T-cell (primary cell): ENCODE measurements around the gene SLC35B1. TPM values are rescaled to one million over a fixed set of nuclear protein-coding genes. Genes with fewer than 3 reads are reported as not detected.
"Not testable (repeated sequence)": the region's sequence is repeated elsewhere in the genome, so short reads cannot be mapped to it uniquely, and the experiment has no call there.

ENCODE experiments used
- ATAC-seq, 4 experiments: fragments of 200-7000 bp in 3 of 4; fragments of 150-1000 bp in 1 of 4; cut with Tn5 transposase; replicated peaks in 1 of 4; 1 replicate in 3 of 4; 2 replicates in 1 of 4; pipeline ENCODE4 v1.10.0; 2021; ENCODE audit warnings: moderate library complexity in 3 of 4, mild to moderate bottlenecking in 2 of 4, moderate number of reproducible peaks in 1 of 4
- CTCF ChIA-PET, 2 donors: fragments of 300-600 bp; sonication (Branson Sonifier 250); formaldehyde crosslinking; loops; one replicate each; lab custom pipeline; 2022; ENCODE audit warnings: antibody characterized with exemption in 2 of 2; lab: Charles Lee
- POLR2A ChIA-PET, 2 donors: fragments of 300-600 bp; sonication (Branson Sonifier 250); formaldehyde crosslinking; loops; one replicate each; lab custom pipeline; 2022; ENCODE audit warnings: antibody characterized with exemption in 2 of 2; lab: Charles Lee
- DNase-seq, 35 experiments: peaks; one replicate each; pipeline versions ENCODE4 v3.0.0 to v3.0.0-alpha.2; 2013 to 2023
- H3K27ac ChIP-seq: one replicate; pipeline ENCODE4 v1.5.1; 2013; ENCODE audit warnings: low read length
- H3K27me3 ChIP-seq, 2 experiments: replicated peaks in 1 of 2; 1 replicate in 1 of 2; 2 replicates in 1 of 2; pipeline versions ENCODE4 v1.6.1 to v1.7.0; 2013; ENCODE audit warnings: low read length in 1 of 2, mixed read lengths in 1 of 2; ENCODE audit not compliant: control insufficient read depth in 2 of 2, insufficient read depth in 2 of 2; ENCODE audit errors: extremely low read depth in 1 of 2
- H3K36me3 ChIP-seq, 2 donors: 1 replicate in 1 of 2; 2 replicates in 1 of 2; pipeline versions ENCODE4 v1.6.1 to v1.7.0; 2013; ENCODE audit warnings: low read length in 1 of 2; ENCODE audit not compliant: control insufficient read depth in 2 of 2, insufficient read depth in 1 of 2; ENCODE audit errors: extremely low read depth in 1 of 2
- H3K4me1 ChIP-seq, 2 experiments: 1 replicate in 1 of 2; 2 replicates in 1 of 2; pipeline versions ENCODE4 v1.6.1 to v1.7.0; 2013; ENCODE audit warnings: low read length in 2 of 2, mixed read lengths in 1 of 2; ENCODE audit not compliant: insufficient read depth in 2 of 2, control insufficient read depth in 1 of 2; ENCODE audit errors: extremely low read depth in 1 of 2
- H3K4me3 ChIP-seq, 2 donors: 1 replicate in 1 of 2; 2 replicates in 1 of 2; pipeline versions ENCODE4 v1.5.1 to v1.7.0; 2013; ENCODE audit warnings: mild to moderate bottlenecking in 2 of 2, low read length in 1 of 2, moderate library complexity in 1 of 2; ENCODE audit not compliant: control insufficient read depth in 1 of 2; ENCODE audit errors: extremely low read depth in 1 of 2
- H3K9me3 ChIP-seq: 2 replicates; pipeline ENCODE4 v1.7.0; 2013
- H3K27ac Mint-ChIP-seq, 2 donors: one replicate each; pipeline ENCODE4 v1.8.0; 2020 to 2021; ENCODE audit warnings: mild to moderate bottlenecking in 2 of 2, mixed read lengths in 2 of 2
- H3K27me3 Mint-ChIP-seq, 2 donors: one replicate each; pipeline ENCODE4 v1.8.0; 2021 to 2022; ENCODE audit warnings: mixed read lengths in 2 of 2
- H3K36me3 Mint-ChIP-seq: one replicate; pipeline ENCODE4 v1.8.0; 2021; ENCODE audit warnings: mixed read lengths
- H3K4me1 Mint-ChIP-seq, 3 donors: one replicate each; pipeline ENCODE4 v1.8.0; 2020 to 2022; ENCODE audit warnings: mixed read lengths in 3 of 3, mild to moderate bottlenecking in 1 of 3
- H3K4me3 Mint-ChIP-seq, 3 donors: one replicate each; pipeline ENCODE4 v1.8.0; 2020 to 2022; ENCODE audit warnings: mild to moderate bottlenecking in 3 of 3, mixed read lengths in 3 of 3, moderate library complexity in 3 of 3
- H3K9me3 Mint-ChIP-seq, 3 donors: one replicate each; pipeline ENCODE4 v1.8.0; 2020 to 2022; ENCODE audit warnings: mixed read lengths in 3 of 3
- WGBS: methylation state at CpG from one replicate; pipeline ENCODE4 v1.1.5; 2013; ENCODE audit warnings: missing lambda C conversion rate; ENCODE audit not compliant: insufficient coverage; 5-methylcytosine and 5-hydroxymethylcytosine counted together
- total RNA-seq, 35 experiments: library from RNA in 6 of 35; stranded (reverse) in 6 of 35; fragments of 120-200 nt in 1 of 35; gene quantifications; one replicate each; pipeline versions ENCODE4 v1.2.1 to v1.2.4 and lab custom pipeline; 2013 to 2026

The SLC35B1 gene
- total RNA-seq, 5 donors from 2014 or later (not counting 1 experiment from before 2014, with no cell fraction given): 40.5 to 57.1 (median 42.8) TPM

- Histone ChIP-seq H3K36me3 (peaks cover 24 to 87% of the 10 kb centered on the region in 2 donors), H3K27me3 (no peaks in the 10 kb centered on the region), H3K27ac (no peak overlapping the region), H3K9me3 (no peaks in the 10 kb centered on the region), H3K4me1 (peaks cover 0 to 53% of the 10 kb centered on the region in 2 experiments), H3K4me3 (no peak overlapping the region)
- DNase-seq: no peak
- Mint-ChIP-seq H3K9me3 (no peaks in the 10 kb centered on the region), H3K36me3 (peaks cover 45% of the 10 kb centered on the region), H3K27me3 (no peaks in the 10 kb centered on the region), H3K27ac (peak overlapping the region; percentile 5 to 58), H3K4me1 (peaks cover 31 to 65% (median 62%) of the 10 kb centered on the region in 3 donors), H3K4me3 (no peak overlapping the region)
- ChIA-PET CTCF (interaction anchor here in 1 of 2 donors (0.6 kb wide), 1 partner anchor 61 kb away, joined by 6 read pairs; no protein-coding TSS in a partner anchor), POLR2A (no interaction called here)
- no peak for ATAC-seq
- WGBS: 94% methylated on average over 5 of the region's 7 CpGs
Measured at GRCh38 chr17:49725452-49726130, 17.8 kb upstream of the SLC35B1 start.

DNA sequence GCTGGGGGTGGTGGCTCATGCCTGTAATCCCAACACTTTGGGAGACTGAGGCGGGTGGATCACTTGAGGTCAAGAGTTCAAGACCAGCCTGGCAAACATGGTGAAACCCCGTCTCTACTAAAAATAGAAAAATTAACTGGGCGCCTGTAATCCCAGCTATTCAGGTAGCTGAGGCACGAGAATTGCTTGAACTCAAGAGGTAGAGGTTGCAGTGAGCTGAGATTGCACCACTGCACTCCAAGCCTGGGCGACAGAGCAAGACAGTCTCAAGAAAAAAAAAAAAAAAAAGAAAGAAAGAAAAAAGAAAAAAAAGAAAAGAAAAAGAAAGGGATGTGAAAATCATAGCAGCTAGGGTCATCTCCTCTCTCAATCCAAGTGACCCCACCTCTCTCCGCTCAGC lies 16.8 kb upstream of the SLC35B1 start:
- H3K9me3 ChIP-seq, ATAC-seq, H3K27me3 Mint-ChIP-seq, POLR2A ChIA-PET, H3K4me3 ChIP-seq, H3K9me3 Mint-ChIP-seq, DNase-seq, H3K27me3 ChIP-seq, H3K4me3 Mint-ChIP-seq: not testable (repeated sequence)
- Mint-ChIP-seq H3K36me3 (peaks cover 51% of the 10 kb centered on the region), H3K27ac (peak overlapping the region; percentile 72 to 77), H3K4me1 (peaks cover 31 to 55% (median 52%) of the 10 kb centered on the region in 3 donors)
- 91% methylated on average over 3 of the region's 6 CpGs for WGBS
- Histone ChIP-seq H3K27ac (peak overlapping the region; percentile 24), H3K4me1 (peaks cover 0 to 43% of the 10 kb centered on the region in 2 experiments), H3K36me3 (peaks cover 24 to 87% of the 10 kb centered on the region in 2 donors)
- CTCF ChIA-PET: interaction anchor here in 1 of 2 donors (0.7 to 1.4 kb wide), 2 partner anchors 40 to 153 kb away, joined by 4 to 6 read pairs; partner anchors contain the start of gene FAM117A

DNA sequence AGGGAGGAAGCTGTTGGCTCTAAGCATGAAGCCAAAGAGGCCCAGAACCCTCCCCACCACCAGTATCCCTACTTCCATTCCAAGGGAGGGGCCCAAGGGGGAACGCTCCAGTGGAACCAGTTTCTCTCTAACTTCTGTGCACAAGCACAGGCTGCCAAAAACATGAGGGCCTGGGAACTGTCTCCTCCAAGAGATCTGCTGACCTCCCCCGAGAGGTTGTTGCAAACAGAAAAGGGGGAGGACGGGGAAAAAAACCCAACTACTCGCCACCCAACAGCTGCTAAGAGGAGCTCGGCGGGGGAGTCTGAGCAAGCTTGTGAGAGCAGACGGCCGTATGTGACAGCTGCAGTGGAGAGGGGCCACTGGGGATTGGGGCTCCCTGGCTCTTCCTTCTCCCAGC lies 15.7 kb upstream of the SLC35B1 start:
- no peak overlapping the region for H3K4me3 ChIP-seq
- H3K4me3 Mint-ChIP-seq: no peak overlapping the region
- H3K4me1 ChIP-seq: peaks cover 0 to 32% of the 10 kb centered on the region in 2 experiments
- peaks cover 49% of the 10 kb centered on the region for H3K36me3 Mint-ChIP-seq
- H3K9me3 ChIP-seq: no peaks in the 10 kb centered on the region
- H3K27ac Mint-ChIP-seq: peak overlapping the region; percentile 63 to 77
- H3K4me1 Mint-ChIP-seq: peaks cover 22 to 45% (median 41%) of the 10 kb centered on the region in 3 donors
- no peaks in the 10 kb centered on the region for H3K9me3 Mint-ChIP-seq
- POLR2A ChIA-PET: no interaction called here
- H3K36me3 ChIP-seq: peaks cover 20 to 85% of the 10 kb centered on the region in 2 donors
- no peaks in the 10 kb centered on the region for H3K27me3 Mint-ChIP-seq
- H3K27ac ChIP-seq: peak overlapping the region; percentile 24
- 73% methylated on average over 3 of the region's 8 CpGs for WGBS
- DNase-seq: no peak
- CTCF ChIA-PET: interaction anchor here in 1 of 2 donors (1.4 kb wide), 1 partner anchor 41 kb away, joined by 4 read pairs; the partner anchor contains the start of gene FAM117A
- ATAC-seq: no peak
- no peaks in the 10 kb centered on the region for H3K27me3 ChIP-seq

GRCh38 chr17:49722066-49722465 lies 14.3 kb upstream of the SLC35B1 start:
- peaks cover 24 to 85% of the 10 kb centered on the region in 2 donors for H3K36me3 ChIP-seq
- H3K4me3 ChIP-seq: no peak overlapping the region
- H3K27me3 ChIP-seq: no peaks in the 10 kb centered on the region
- DNase-seq (no peak), ATAC-seq (no peak)
- no peaks in the 10 kb centered on the region for H3K9me3 ChIP-seq
- ChIA-PET CTCF (interaction anchor here in 1 of 2 donors (0.6 to 1.1 kb wide), 2 partner anchors 65 to 164 kb away, joined by 3 to 4 read pairs; no protein-coding TSS in a partner anchor), POLR2A (no interaction called here)
- 100% methylated on average over 3 of the region's 3 CpGs for WGBS
- Mint-ChIP-seq H3K27ac (peak overlapping the region in 1 of 2 donors; percentile 77), H3K36me3 (peaks cover 56% of the 10 kb centered on the region), H3K27me3 (no peaks in the 10 kb centered on the region), H3K4me3 (no peak overlapping the region), H3K4me1 (peaks cover 27 to 45% (median 39%) of the 10 kb centered on the region in 3 donors), H3K9me3 (no peaks in the 10 kb centered on the region)
- H3K4me1 ChIP-seq: peaks cover 0 to 29% of the 10 kb centered on the region in 2 experiments
- H3K27ac ChIP-seq: no peak overlapping the region

GRCh38 chr17:49717371-49717861 lies 9.7 kb upstream of the SLC35B1 start:
- CTCF ChIA-PET: interaction anchor here (0.6 to 1.5 kb wide), 2 partner anchors 9 to 286 kb away, joined by 3 to 6 read pairs; partner anchors contain the start of gene SLC35B1 (in 1 of the 2)
- Histone ChIP-seq H3K9me3 (no peaks in the 10 kb centered on the region), H3K4me3 (no peak overlapping the region), H3K36me3 (peaks cover 20 to 89% of the 10 kb centered on the region in 2 donors), H3K27ac (peak overlapping the region; percentile 92), H3K27me3 (no peaks in the 10 kb centered on the region), H3K4me1 (peaks cover 0 to 55% of the 10 kb centered on the region in 2 experiments)
- H3K9me3 Mint-ChIP-seq: no peaks in the 10 kb centered on the region
- POLR2A ChIA-PET: interaction anchor here (0.6 to 0.7 kb wide), 2 partner anchors 47 to 392 kb away, joined by 3 read pairs; partner anchors contain the start of gene FAM117A (in 1 of the 2)
- H3K27ac Mint-ChIP-seq: peak overlapping the region; percentile 91 to 93
- H3K4me3 Mint-ChIP-seq: no peak overlapping the region
- no peaks in the 10 kb centered on the region for H3K27me3 Mint-ChIP-seq
- peaks cover 72% of the 10 kb centered on the region for H3K36me3 Mint-ChIP-seq
- ATAC-seq: peak in 1 of 4 experiments; percentile 25
- H3K4me1 Mint-ChIP-seq: peaks cover 28 to 47% (median 40%) of the 10 kb centered on the region in 3 donors
- peak in 1 of 35 experiments; percentile 52 for DNase-seq
- 40% methylated on average over 10 of the region's 10 CpGs for WGBS
